GM18520 (cell line): ENCODE measurements around the gene PKDREJ.
A peak's percentile ranks its signal among the peaks of the same experiment; 100 is the strongest.

Experiments
- ATAC-seq: cut with Tn5 transposase; IDR thresholded peaks from one replicate; pipeline ENCODE4 v1.9.1; 2021; ENCODE audit not compliant: unreplicated experiment

The PKDREJ gene

GRCh38 chr22:46289244-46289891 is 26.2 kb upstream of the PKDREJ start:
- ATAC-seq: no peak

- ATAC-seq: no peak
Observed at GRCh38 chr22:46288846-46289243, 25.7 kb upstream of the PKDREJ start.

- peak; percentile 51 for ATAC-seq
Observed at GRCh38 chr22:46287873-46288751, 25.0 kb upstream of the PKDREJ start.

- ATAC-seq: no peak
Observed at GRCh38 chr22:46286941-46287872, 24.1 kb upstream of the PKDREJ start.

- ATAC-seq: no peak
Observed at GRCh38 chr22:46286006-46286405, 22.9 kb upstream of the PKDREJ start.

GRCh38 chr22:46281866-46282678 is 18.9 kb upstream of the PKDREJ start:
- ATAC-seq: no peak

- ATAC-seq: peak; percentile 81
Observed at GRCh38 chr22:46280999-46281623, 18.0 kb upstream of the PKDREJ start.

GRCh38 chr22:46280063-46280817 is 17.1 kb upstream of the PKDREJ start:
- ATAC-seq: no peak

GRCh38 chr22:46278656-46279645 is 15.8 kb upstream of the PKDREJ start:
- ATAC-seq: no peak

- no peak for ATAC-seq
Observed at GRCh38 chr22:46276563-46276962, 13.4 kb upstream of the PKDREJ start.

GRCh38 chr22:46275455-46276122 is 12.4 kb upstream of the PKDREJ start:
- no peak for ATAC-seq

GRCh38 chr22:46274381-46274780 is 11.2 kb upstream of the PKDREJ start:
- no peak for ATAC-seq

- ATAC-seq: no peak
Observed at GRCh38 chr22:46273432-46274148, 10.4 kb upstream of the PKDREJ start.

- ATAC-seq: no peak
Observed at GRCh38 chr22:46272762-46273431, 9.8 kb upstream of the PKDREJ start.

GRCh38 chr22:46272196-46272595 is 9.1 kb upstream of the PKDREJ start:
- ATAC-seq: no peak

- no peak for ATAC-seq
Observed at GRCh38 chr22:46269564-46269963, 6.4 kb upstream of the PKDREJ start.
